GM12878 (cell line): ENCODE measurements around the gene DAAM1. TPM values are rescaled to one million over a fixed set of nuclear protein-coding genes. Genes with fewer than 3 reads are reported as not detected.

Experiments used
- ATF7 ChIP-seq: fragments of 450-650 bp; IDR thresholded peaks from 2 replicates; pipeline ENCODE4 v1.6.1; 2016; ENCODE audit warnings: low read depth, mild to moderate bottlenecking
- BACH1 ChIP-seq: fragments of 450-650 bp; IDR thresholded peaks from 2 replicates; pipeline ENCODE4 v1.6.1; 2017; ENCODE audit warnings: mild to moderate bottlenecking, borderline replicate concordance
- BCLAF1 ChIP-seq: fragments of 450-650 bp; IDR thresholded peaks from 2 replicates; pipeline ENCODE4 v1.6.1; 2017; ENCODE audit warnings: antibody characterized with exemption, mild to moderate bottlenecking, moderate library complexity
- BRCA1 ChIP-seq: IDR thresholded peaks from 2 replicates; pipeline ENCODE4 v1.6.1; 2011; ENCODE audit warnings: low read depth, low read length, improper control_type of control experiment
- DPF2 ChIP-seq: fragments of 450-650 bp; IDR thresholded peaks from 2 replicates; pipeline ENCODE4 v1.6.1; 2017; ENCODE audit warnings: mild to moderate bottlenecking
- ETV6 ChIP-seq, 2 experiments: fragments of 450-650 bp in 1 of 2; IDR thresholded peaks in 1 of 2; conservative IDR thresholded peaks in 1 of 2; 2 replicates each; pipeline ENCODE4 v1.6.1; 2014; ENCODE audit warnings: antibody characterized with exemption in 1 of 2, borderline replicate concordance in 1 of 2, low read depth in 1 of 2, mild to moderate bottlenecking in 1 of 2, moderate library complexity in 1 of 2
- EZH2 ChIP-seq: IDR thresholded peaks from 2 replicates; pipeline ENCODE4 v1.6.1; 2012; ENCODE audit warnings: low read depth, mild to moderate bottlenecking, control low read depth, inconsistent platforms, low read length, borderline replicate concordance; ENCODE audit not compliant: control insufficient read depth
- HDGF ChIP-seq: fragments of 450-650 bp; IDR thresholded peaks from 2 replicates; pipeline ENCODE4 v1.6.1; 2016; ENCODE audit warnings: antibody characterized with exemption
- IRF4 ChIP-seq: IDR thresholded peaks from 2 replicates; pipeline ENCODE4 v1.6.1; 2011; ENCODE audit warnings: low read depth, low read length
- LARP7 ChIP-seq: fragments of 450-650 bp; IDR thresholded peaks from 2 replicates; pipeline ENCODE4 v1.6.1; 2017; ENCODE audit warnings: mild to moderate bottlenecking
- MTA2 ChIP-seq: fragments of 450-650 bp; IDR thresholded peaks from 2 replicates; pipeline ENCODE4 v1.6.1; 2016; ENCODE audit warnings: low read depth, mild to moderate bottlenecking, moderate library complexity
- MYB ChIP-seq: fragments of 150-350 bp; IDR thresholded peaks from 2 replicates; pipeline ENCODE4 v1.6.1; 2014; ENCODE audit warnings: mild to moderate bottlenecking, low read depth, low read length, borderline replicate concordance
- NR2F1 ChIP-seq: fragments of 450-650 bp; conservative IDR thresholded peaks from 2 replicates; pipeline ENCODE4 v1.6.1; 2017; ENCODE audit warnings: mild to moderate bottlenecking
- PAX5 ChIP-seq: IDR thresholded peaks from 2 replicates; pipeline ENCODE4 v1.6.1; 2011; ENCODE audit warnings: low read depth, low read length, borderline replicate concordance
- SIN3A ChIP-seq: IDR thresholded peaks from 2 replicates; pipeline ENCODE4 v1.6.1; 2012; ENCODE audit warnings: low read depth, low read length, improper control_type of control experiment
- STAT3 ChIP-seq: IDR thresholded peaks from 2 replicates; pipeline ENCODE4 v1.6.1; 2011; ENCODE audit warnings: low read depth, low read length, improper control_type of control experiment
- TCF12 ChIP-seq: IDR thresholded peaks from 2 replicates; pipeline ENCODE4 v1.6.1; 2011; ENCODE audit warnings: low read depth, mild to moderate bottlenecking, low read length
- TCF3 ChIP-seq: IDR thresholded peaks from 2 replicates; pipeline ENCODE4 v1.6.1; 2012; ENCODE audit warnings: low read depth, mild to moderate bottlenecking, low read length, borderline replicate concordance; ENCODE audit not compliant: insufficient read depth
- polyA plus RNA-seq, 11 experiments: library from polyadenylated mRNA; depleted of rRNA in 4 of 11; unstranded in 6 of 11; stranded (reverse) in 5 of 11; fragments of >200 nt; fragmentation: Nextera tagmentation in 4 of 11; fragmentation: Illumina TruSeq in 1 of 11; extraction: Ambion mirVana in 4 of 11; extraction: Trizol in 1 of 11; gene quantifications; 1 replicate in 1 of 11; 2 replicates in 10 of 11; pipeline versions ENCODE4 v1.2.1 to v1.2.3, GENCODE V29; 2011 to 2016; ENCODE audit warnings: inconsistent platforms in 2 of 11, missing spikeins in 2 of 11, low read depth in 1 of 11
- total RNA-seq, 4 experiments: library from RNA; depleted of rRNA in 3 of 4; stranded (reverse); fragments of >200 nt in 3 of 4; fragmentation: Illumina TruSeq in 1 of 4; extraction: Trizol in 1 of 4; gene quantifications; 2 replicates each; pipeline versions ENCODE4 v1.2.1 to v1.2.3, GENCODE V29; 2013 to 2021
- TF ChIP-seq, protein P1 (sequence below): fragments of 450-650 bp; IDR thresholded peaks from 2 replicates; pipeline ENCODE4 v1.6.1; 2017; ENCODE audit warnings: mild to moderate bottlenecking, moderate library complexity
- TF ChIP-seq, protein P2 (sequence below): fragments of 450-650 bp; IDR thresholded peaks from 2 replicates; pipeline ENCODE4 v1.6.1; 2017; ENCODE audit warnings: mild to moderate bottlenecking, low read depth, inconsistent platforms; ENCODE audit not compliant: poor library complexity, severe bottlenecking
- TF ChIP-seq, protein P3 (sequence below): fragments of 450-650 bp; IDR thresholded peaks from 2 replicates; pipeline ENCODE4 v1.6.1; 2017; ENCODE audit warnings: low read depth, mild to moderate bottlenecking, moderate library complexity

DAAM1 gene
- total and polyA plus RNA-seq, 10 of the 15 experiments (the other 5 are each of a cell fraction or from before 2014, with no cell fraction given) = 13.8 to 32.4 (median 24.2) TPM

DNA sequence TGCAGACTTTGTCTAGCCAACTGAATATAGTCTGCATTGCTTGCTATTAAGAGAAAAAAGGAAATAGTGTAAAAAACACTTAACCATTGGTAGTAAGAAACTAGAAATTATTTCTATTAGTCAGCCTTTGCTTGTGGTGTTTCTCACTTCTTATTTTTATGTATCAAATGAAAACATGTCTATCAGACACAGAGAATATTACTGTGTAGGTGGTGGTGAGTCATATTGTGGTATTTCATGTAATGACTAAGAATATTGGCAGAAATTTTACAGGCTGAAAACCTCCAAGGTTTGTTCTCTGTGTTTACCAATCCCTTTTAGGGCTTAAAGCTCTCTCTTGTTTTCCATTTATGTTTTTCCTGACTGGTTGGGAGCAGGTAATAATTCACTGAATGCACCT is 87.2 kb downstream of the DAAM1 start (continued):
- TF ChIP-seq, protein P1, sequence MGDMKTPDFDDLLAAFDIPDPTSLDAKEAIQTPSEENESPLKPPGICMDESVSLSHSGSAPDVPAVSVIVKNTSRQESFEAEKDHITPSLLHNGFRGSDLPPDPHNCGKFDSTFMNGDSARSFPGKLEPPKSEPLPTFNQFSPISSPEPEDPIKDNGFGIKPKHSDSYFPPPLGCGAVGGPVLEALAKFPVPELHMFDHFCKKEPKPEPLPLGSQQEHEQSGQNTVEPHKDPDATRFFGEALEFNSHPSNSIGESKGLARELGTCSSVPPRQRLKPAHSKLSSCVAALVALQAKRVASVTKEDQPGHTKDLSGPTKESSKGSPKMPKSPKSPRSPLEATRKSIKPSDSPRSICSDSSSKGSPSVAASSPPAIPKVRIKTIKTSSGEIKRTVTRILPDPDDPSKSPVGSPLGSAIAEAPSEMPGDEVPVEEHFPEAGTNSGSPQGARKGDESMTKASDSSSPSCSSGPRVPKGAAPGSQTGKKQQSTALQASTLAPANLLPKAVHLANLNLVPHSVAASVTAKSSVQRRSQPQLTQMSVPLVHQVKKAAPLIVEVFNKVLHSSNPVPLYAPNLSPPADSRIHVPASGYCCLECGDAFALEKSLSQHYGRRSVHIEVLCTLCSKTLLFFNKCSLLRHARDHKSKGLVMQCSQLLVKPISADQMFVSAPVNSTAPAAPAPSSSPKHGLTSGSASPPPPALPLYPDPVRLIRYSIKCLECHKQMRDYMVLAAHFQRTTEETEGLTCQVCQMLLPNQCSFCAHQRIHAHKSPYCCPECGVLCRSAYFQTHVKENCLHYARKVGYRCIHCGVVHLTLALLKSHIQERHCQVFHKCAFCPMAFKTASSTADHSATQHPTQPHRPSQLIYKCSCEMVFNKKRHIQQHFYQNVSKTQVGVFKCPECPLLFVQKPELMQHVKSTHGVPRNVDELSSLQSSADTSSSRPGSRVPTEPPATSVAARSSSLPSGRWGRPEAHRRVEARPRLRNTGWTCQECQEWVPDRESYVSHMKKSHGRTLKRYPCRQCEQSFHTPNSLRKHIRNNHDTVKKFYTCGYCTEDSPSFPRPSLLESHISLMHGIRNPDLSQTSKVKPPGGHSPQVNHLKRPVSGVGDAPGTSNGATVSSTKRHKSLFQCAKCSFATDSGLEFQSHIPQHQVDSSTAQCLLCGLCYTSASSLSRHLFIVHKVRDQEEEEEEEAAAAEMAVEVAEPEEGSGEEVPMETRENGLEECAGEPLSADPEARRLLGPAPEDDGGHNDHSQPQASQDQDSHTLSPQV = no peak
- TF ChIP-seq, protein P2, sequence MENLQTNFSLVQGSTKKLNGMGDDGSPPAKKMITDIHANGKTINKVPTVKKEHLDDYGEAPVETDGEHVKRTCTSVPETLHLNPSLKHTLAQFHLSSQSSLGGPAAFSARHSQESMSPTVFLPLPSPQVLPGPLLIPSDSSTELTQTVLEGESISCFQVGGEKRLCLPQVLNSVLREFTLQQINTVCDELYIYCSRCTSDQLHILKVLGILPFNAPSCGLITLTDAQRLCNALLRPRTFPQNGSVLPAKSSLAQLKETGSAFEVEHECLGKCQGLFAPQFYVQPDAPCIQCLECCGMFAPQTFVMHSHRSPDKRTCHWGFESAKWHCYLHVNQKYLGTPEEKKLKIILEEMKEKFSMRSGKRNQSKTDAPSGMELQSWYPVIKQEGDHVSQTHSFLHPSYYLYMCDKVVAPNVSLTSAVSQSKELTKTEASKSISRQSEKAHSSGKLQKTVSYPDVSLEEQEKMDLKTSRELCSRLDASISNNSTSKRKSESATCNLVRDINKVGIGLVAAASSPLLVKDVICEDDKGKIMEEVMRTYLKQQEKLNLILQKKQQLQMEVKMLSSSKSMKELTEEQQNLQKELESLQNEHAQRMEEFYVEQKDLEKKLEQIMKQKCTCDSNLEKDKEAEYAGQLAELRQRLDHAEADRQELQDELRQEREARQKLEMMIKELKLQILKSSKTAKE = peak; percentile 100
- TF ChIP-seq NR2F1 = peak; percentile 69
- no peak for TF ChIP-seq SIN3A
- TF ChIP-seq EZH2 = no peak
- no peak for TF ChIP-seq HDGF
- TF ChIP-seq PAX5 = peak; percentile 75; the same call in 1 of the 2 replicates
- no peak for TF ChIP-seq MYB
- TF ChIP-seq BCLAF1 = no peak
- peak; percentile 94 for TF ChIP-seq ATF7
- peak; percentile 96; the same call in 1 of the 2 replicates for TF ChIP-seq BACH1
- 0 out of 4 replicates have a peak, but pooled peaks of 1 of the 2 experiments have one; percentile 56 for TF ChIP-seq ETV6 (conservative IDR thresholded peaks at IDR 0.05 in 1 of 2, IDR thresholded peaks at IDR 0.05 in 1 of 2; ENCODE audit: borderline replicate concordance in 1 of 2, low read depth in 1 of 2)
- TF ChIP-seq, protein P3, sequence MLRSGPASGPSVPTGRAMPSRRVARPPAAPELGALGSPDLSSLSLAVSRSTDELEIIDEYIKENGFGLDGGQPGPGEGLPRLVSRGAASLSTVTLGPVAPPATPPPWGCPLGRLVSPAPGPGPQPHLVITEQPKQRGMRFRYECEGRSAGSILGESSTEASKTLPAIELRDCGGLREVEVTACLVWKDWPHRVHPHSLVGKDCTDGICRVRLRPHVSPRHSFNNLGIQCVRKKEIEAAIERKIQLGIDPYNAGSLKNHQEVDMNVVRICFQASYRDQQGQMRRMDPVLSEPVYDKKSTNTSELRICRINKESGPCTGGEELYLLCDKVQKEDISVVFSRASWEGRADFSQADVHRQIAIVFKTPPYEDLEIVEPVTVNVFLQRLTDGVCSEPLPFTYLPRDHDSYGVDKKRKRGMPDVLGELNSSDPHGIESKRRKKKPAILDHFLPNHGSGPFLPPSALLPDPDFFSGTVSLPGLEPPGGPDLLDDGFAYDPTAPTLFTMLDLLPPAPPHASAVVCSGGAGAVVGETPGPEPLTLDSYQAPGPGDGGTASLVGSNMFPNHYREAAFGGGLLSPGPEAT = peak; percentile 45; the same call in 1 of the 2 replicates
- TF ChIP-seq DPF2 = peak; percentile 99
- TF ChIP-seq TCF12 = no peak
- TF ChIP-seq BRCA1 = no peak
- TF ChIP-seq LARP7 = no peak
- peak; percentile 96 for TF ChIP-seq MTA2
- no peak for TF ChIP-seq TCF3
- peak; percentile 94 for TF ChIP-seq IRF4
- TF ChIP-seq STAT3 = no peak
